ENCODE data around the gene AKR1B1.

The AKR1B1 gene

GRCh38 chr7:134464496-134464895 lies 5.6 kb upstream of the AKR1B1 start:
- Histone ChIP-seq H3K27ac (no peak overlapping the region), H3K4me2 (no peak overlapping the region), H3K9ac (no peak overlapping the region), H3K4me3 (IDR thresholded peaks at IDR 0.05; ENCODE audit: insufficient read depth, low read depth, low read length) (no peak overlapping the region), H4K20me1 (ENCODE audit: insufficient read depth) (no peaks in the 10 kb centered on the region), H2AFZ (ENCODE audit: low read depth) (no peak overlapping the region), H3K4me1 (ENCODE audit: low read depth, poor library complexity, severe bottlenecking) (peaks cover 6% of the 10 kb centered on the region), H3K27me3 (ENCODE audit: insufficient read depth, low read depth) (no peaks in the 10 kb centered on the region), H3K79me2 (ENCODE audit: insufficient read depth, low read depth) (no peaks in the 10 kb centered on the region), H3K36me3 (ENCODE audit: insufficient read depth) (no peaks in the 10 kb centered on the region)
- TF ChIP-seq, protein P1, sequence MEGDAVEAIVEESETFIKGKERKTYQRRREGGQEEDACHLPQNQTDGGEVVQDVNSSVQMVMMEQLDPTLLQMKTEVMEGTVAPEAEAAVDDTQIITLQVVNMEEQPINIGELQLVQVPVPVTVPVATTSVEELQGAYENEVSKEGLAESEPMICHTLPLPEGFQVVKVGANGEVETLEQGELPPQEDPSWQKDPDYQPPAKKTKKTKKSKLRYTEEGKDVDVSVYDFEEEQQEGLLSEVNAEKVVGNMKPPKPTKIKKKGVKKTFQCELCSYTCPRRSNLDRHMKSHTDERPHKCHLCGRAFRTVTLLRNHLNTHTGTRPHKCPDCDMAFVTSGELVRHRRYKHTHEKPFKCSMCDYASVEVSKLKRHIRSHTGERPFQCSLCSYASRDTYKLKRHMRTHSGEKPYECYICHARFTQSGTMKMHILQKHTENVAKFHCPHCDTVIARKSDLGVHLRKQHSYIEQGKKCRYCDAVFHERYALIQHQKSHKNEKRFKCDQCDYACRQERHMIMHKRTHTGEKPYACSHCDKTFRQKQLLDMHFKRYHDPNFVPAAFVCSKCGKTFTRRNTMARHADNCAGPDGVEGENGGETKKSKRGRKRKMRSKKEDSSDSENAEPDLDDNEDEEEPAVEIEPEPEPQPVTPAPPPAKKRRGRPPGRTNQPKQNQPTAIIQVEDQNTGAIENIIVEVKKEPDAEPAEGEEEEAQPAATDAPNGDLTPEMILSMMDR (conservative IDR thresholded peaks at IDR 0.05; ENCODE audit: low read depth, low read length) = no peak

- Histone ChIP-seq H3K4me3 (IDR thresholded peaks at IDR 0.05; ENCODE audit: insufficient read depth, low read depth, low read length) (no peak overlapping the region), H3K9ac (no peak overlapping the region), H3K27me3 (ENCODE audit: insufficient read depth, low read depth) (no peaks in the 10 kb centered on the region), H3K79me2 (ENCODE audit: insufficient read depth, low read depth) (no peaks in the 10 kb centered on the region), H4K20me1 (ENCODE audit: insufficient read depth) (no peaks in the 10 kb centered on the region), H3K27ac (no peak overlapping the region), H2AFZ (ENCODE audit: low read depth) (no peak overlapping the region), H3K4me1 (ENCODE audit: low read depth, poor library complexity, severe bottlenecking) (peaks cover 8% of the 10 kb centered on the region), H3K36me3 (ENCODE audit: insufficient read depth) (no peaks in the 10 kb centered on the region), H3K4me2 (no peak overlapping the region)
- TF ChIP-seq, protein P1 (conservative IDR thresholded peaks at IDR 0.05; ENCODE audit: low read depth, low read length) = no peak
Measured at GRCh38 chr7:134463751-134464150, 4.9 kb upstream of the AKR1B1 start.

- Histone ChIP-seq H3K79me2 (ENCODE audit: insufficient read depth, low read depth) (peaks cover 6% of the 10 kb centered on the region), H3K27ac (no peak overlapping the region), H3K4me3 (IDR thresholded peaks at IDR 0.05; ENCODE audit: insufficient read depth, low read depth, low read length) (no peak overlapping the region), H4K20me1 (ENCODE audit: insufficient read depth) (no peaks in the 10 kb centered on the region), H3K4me1 (ENCODE audit: low read depth, poor library complexity, severe bottlenecking) (peaks cover 13% of the 10 kb centered on the region), H3K36me3 (ENCODE audit: insufficient read depth) (no peaks in the 10 kb centered on the region), H3K27me3 (ENCODE audit: insufficient read depth, low read depth) (no peaks in the 10 kb centered on the region), H3K9ac (no peak overlapping the region), H3K4me2 (no peak overlapping the region), H2AFZ (ENCODE audit: low read depth) (no peak overlapping the region)
- TF ChIP-seq, protein P1 (conservative IDR thresholded peaks at IDR 0.05; ENCODE audit: low read depth, low read length) = no peak
Measured at GRCh38 chr7:134462337-134462925, 3.5 kb upstream of the AKR1B1 start.

DNA sequence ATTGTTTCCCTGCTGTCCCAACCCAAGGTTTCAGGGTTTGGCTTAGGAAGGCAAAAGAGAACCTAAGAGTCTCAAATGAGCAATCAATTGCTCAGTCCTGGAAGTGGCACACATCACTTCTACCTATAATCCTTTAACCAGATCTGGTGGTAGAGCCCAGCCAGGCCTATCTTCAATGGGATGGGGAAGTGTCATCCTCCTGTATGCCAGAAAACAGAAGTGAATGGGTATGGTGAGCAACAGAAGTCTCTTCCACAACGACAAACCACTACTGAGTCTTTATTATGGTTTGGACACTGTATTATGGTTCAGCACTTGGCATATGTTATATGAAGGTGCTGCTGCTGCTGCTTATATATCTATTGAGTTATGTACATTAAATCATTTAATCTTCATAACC lies 3.0 kb upstream of the AKR1B1 start:
- Histone ChIP-seq H3K27me3 (ENCODE audit: insufficient read depth, low read depth) (no peaks in the 10 kb centered on the region), H3K4me1 (ENCODE audit: low read depth, poor library complexity, severe bottlenecking) (peaks cover 18% of the 10 kb centered on the region), H3K4me2 (no peak overlapping the region), H3K4me3 (IDR thresholded peaks at IDR 0.05; ENCODE audit: insufficient read depth, low read depth, low read length) (no peak overlapping the region), H3K9ac (no peak overlapping the region), H3K36me3 (ENCODE audit: insufficient read depth) (no peaks in the 10 kb centered on the region), H3K79me2 (ENCODE audit: insufficient read depth, low read depth) (peaks cover 11% of the 10 kb centered on the region), H4K20me1 (ENCODE audit: insufficient read depth) (no peaks in the 10 kb centered on the region), H2AFZ (ENCODE audit: low read depth) (no peak overlapping the region), H3K27ac (no peak overlapping the region)
- TF ChIP-seq, protein P1 (conservative IDR thresholded peaks at IDR 0.05; ENCODE audit: low read depth, low read length) = no peak
